Endothelial cell of umbilical vein (primary cell): ENCODE results near the gene TTYH3. TPM values are rescaled to one million over a fixed set of nuclear protein-coding genes. Genes with fewer than 3 reads are reported as not detected.

ENCODE experiments used
- BruUV-seq: library from RNA; stranded (reverse); fragments of 400-500 nt; replicated peaks from 2 replicates; lab custom pipeline; 2021; lab: Mats Ljungman, UMichigan
- CTCF ChIA-PET: fragments of 300-600, 350-600 bp; sonication (Branson Sonifier 250); formaldehyde crosslinking; loops from one replicate; lab custom pipeline; 2021; ENCODE audit warnings: antibody characterized with exemption, inconsistent platforms; lab: Charles Lee
- POLR2A ChIA-PET: fragments of 300-600, 350-600 bp; sonication (Branson Sonifier 250); formaldehyde crosslinking; loops from one replicate; lab custom pipeline; 2021; ENCODE audit warnings: antibody characterized with exemption, inconsistent platforms; lab: Charles Lee
- DNase-seq: peaks from one replicate; pipeline ENCODE4 v3.0.0-alpha.2; 2011; ENCODE audit warnings: low read depth, low spot score
- FAIRE-seq: peaks from 2 replicates; lab custom pipeline; 2011; peaks lifted over from hg19 to GRCh38; lab: Jason Lieb, UNC
- H2AFZ ChIP-seq: 2 replicates; pipeline ENCODE4 v1.6.0; 2012; ENCODE audit warnings: low read depth, low read length, control low read depth, inconsistent platforms
- H3K27ac ChIP-seq: 2 replicates; pipeline ENCODE4 v1.5.1; 2011; ENCODE audit warnings: low read depth, mild to moderate bottlenecking, control low read depth, low read length, moderate library complexity; ENCODE audit not compliant: insufficient read depth
- H3K27me3 ChIP-seq, 2 experiments: 2 replicates each; pipeline versions ENCODE4 v1.6.0 to v1.6.1; 2011; ENCODE audit warnings: low read length in 2 of 2, mixed read lengths in 1 of 2; ENCODE audit not compliant: control insufficient read depth in 2 of 2, insufficient read depth in 2 of 2
- H3K36me3 ChIP-seq, 2 experiments: 2 replicates in 1 of 2; 3 replicates in 1 of 2; pipeline ENCODE4 v1.5.1; 2011; ENCODE audit warnings: low read length in 2 of 2, mild to moderate bottlenecking in 1 of 2, moderate library complexity in 1 of 2; ENCODE audit not compliant: control insufficient read depth in 2 of 2, insufficient read depth in 2 of 2; ENCODE audit errors: extremely low read depth in 1 of 2
- H3K4me1 ChIP-seq: 3 replicates; pipeline ENCODE4 v1.5.1; 2011; ENCODE audit warnings: mild to moderate bottlenecking, low read length; ENCODE audit not compliant: control insufficient read depth, insufficient read depth; ENCODE audit errors: extremely low read depth
- H3K4me2 ChIP-seq: 2 replicates; pipeline ENCODE4 v1.6.1; 2011; ENCODE audit warnings: low read length, control low read depth, mixed read lengths; ENCODE audit not compliant: insufficient read depth
- H3K4me3 ChIP-seq, 3 experiments: fragments of 200-600 bp in 1 of 3; sonication (generic), shearing (Covaris generic) in 1 of 3; replicated peaks in 1 of 3; 2 replicates each; pipeline ENCODE4 v1.5.1; 2011 to 2016; ENCODE audit warnings: control low read depth in 3 of 3, low read length in 3 of 3, mild to moderate bottlenecking in 2 of 3, inconsistent platforms in 1 of 3, low read depth in 1 of 3, moderate library complexity in 1 of 3; ENCODE audit not compliant: insufficient read depth in 1 of 3
- H3K79me2 ChIP-seq: 2 replicates; pipeline ENCODE4 v1.6.0; 2012; ENCODE audit warnings: low read length, inconsistent platforms; ENCODE audit not compliant: control insufficient read depth, insufficient read depth
- H3K9ac ChIP-seq: replicated peaks from 2 replicates; pipeline ENCODE3; 2011; ENCODE audit warnings: low read length, control low read depth; ENCODE audit not compliant: insufficient read depth; ENCODE audit errors: extremely low read depth
- H3K9me1 ChIP-seq: replicated peaks from 3 replicates; pipeline ENCODE4 v1.6.0; 2011; ENCODE audit warnings: mild to moderate bottlenecking, low read length; ENCODE audit not compliant: control insufficient read depth, insufficient read depth; ENCODE audit errors: extremely low read depth
- H3K9me3 ChIP-seq: replicated peaks from 2 replicates; pipeline ENCODE4 v1.5.1; 2012; ENCODE audit warnings: low read length, inconsistent platforms; ENCODE audit not compliant: control insufficient read depth, insufficient read depth
- H4K20me1 ChIP-seq: replicated peaks from 2 replicates; pipeline ENCODE3; 2011; ENCODE audit warnings: mild to moderate bottlenecking, low read length; ENCODE audit not compliant: control insufficient read depth, insufficient read depth; ENCODE audit errors: extremely low read depth
- CTCF ChIP-seq, 2 donors: IDR thresholded peaks; 1 replicate in 1 of 2; 2 replicates in 1 of 2; pipeline ENCODE4 v1.5.1; 2011; ENCODE audit warnings: low read length in 2 of 2, mild to moderate bottlenecking in 2 of 2, moderate library complexity in 2 of 2, control low read depth in 1 of 2, inconsistent platforms in 1 of 2, low read depth in 1 of 2; ENCODE audit not compliant: insufficient read depth in 1 of 2; ENCODE audit errors: extremely low read depth in 1 of 2
- EZH2 ChIP-seq: IDR thresholded peaks from 2 replicates; pipeline ENCODE4 v1.6.1; 2012; ENCODE audit warnings: borderline replicate concordance, low read depth, mild to moderate bottlenecking, moderate library complexity, low read length, inconsistent platforms; ENCODE audit not compliant: severe bottlenecking
- FOS ChIP-seq: IDR thresholded peaks from 2 replicates; pipeline ENCODE4 v1.6.1; 2011; ENCODE audit warnings: mild to moderate bottlenecking, low read length, moderate library complexity, borderline replicate concordance; ENCODE audit not compliant: insufficient read depth
- GATA2 ChIP-seq: IDR thresholded peaks from 2 replicates; pipeline ENCODE4 v1.7.0; 2011; ENCODE audit warnings: low read depth, mild to moderate bottlenecking, moderate library complexity, mixed read lengths, low read length; ENCODE audit not compliant: insufficient read length, insufficient read depth
- JUN ChIP-seq: IDR thresholded peaks from 2 replicates; pipeline ENCODE4 v1.6.1; 2011; ENCODE audit warnings: borderline replicate concordance, low read depth; ENCODE audit not compliant: insufficient read length, insufficient read depth
- MAX ChIP-seq: IDR thresholded peaks from 2 replicates; pipeline ENCODE4 v1.6.1; 2011; ENCODE audit not compliant: insufficient read depth, insufficient read length
- MYC ChIP-seq: IDR thresholded peaks from one replicate; pipeline ENCODE4 v1.6.1; 2011; ENCODE audit warnings: mild to moderate bottlenecking, low read depth, low read length
- POLR2A ChIP-seq: IDR thresholded peaks from 2 replicates; pipeline ENCODE4 v1.6.1; 2012; ENCODE audit warnings: low read depth, mild to moderate bottlenecking, control low read depth, low read length
- POLR2AphosphoS5 ChIP-seq: IDR thresholded peaks from 2 replicates; pipeline ENCODE4 v1.6.1; 2012; ENCODE audit warnings: low read depth, mild to moderate bottlenecking, control low read depth, low read length, moderate library complexity; ENCODE audit not compliant: insufficient read depth
- dilution Hi-C: fragments of 300-500 bp; cut with MboI; formaldehyde crosslinking; loops from one replicate; pipeline ENCODE4 v1.15.0; 2019; ENCODE audit warnings: low sequenced_read_pairs; ENCODE audit not compliant: extremely low pct_ligation_motif_present
- intact Hi-C: fragments of 100-400 bp; cut with micrococcal nuclease; formaldehyde crosslinking; loops from one replicate; pipeline ENCODE4 v1.10.0; 2022
- polyA plus RNA-seq, 4 experiments: library from polyadenylated mRNA; depleted of rRNA in 3 of 4; stranded (reverse) in 3 of 4; unstranded in 1 of 4; fragments of >200 nt; gene quantifications; 2 replicates each; pipeline versions ENCODE4 v1.2.1 to v1.2.3, GENCODE V29; 2011 to 2012; ENCODE audit warnings: missing spikeins in 1 of 4
- total RNA-seq: library from RNA; stranded (reverse); gene quantifications from 2 replicates; pipeline ENCODE4 v1.2.3, GENCODE V29; 2021

TTYH3 gene
- total and polyA plus RNA-seq, 2 donors (not counting 3 experiments of a cell fraction or from before 2014, with no cell fraction given) = 143 to 280 TPM

GRCh38 chr7:2594599-2594998 is 37.2 kb upstream of the TTYH3 start:
- CTCF ChIA-PET = no interaction called here

More at GRCh38 chr7:2594599-2594998, 37.2 kb upstream of the TTYH3 start:
- Histone ChIP-seq H3K4me1 (no peaks in the 10 kb centered on the region), H3K27me3 (no peaks in the 10 kb centered on the region), H2AFZ (no peak overlapping the region), H3K9ac (no peak overlapping the region), H3K4me2 (no peak overlapping the region), H3K9me3 (no peaks in the 10 kb centered on the region), H3K27ac (no peak overlapping the region), H3K4me3 (no peak overlapping the region), H3K9me1 (no peaks in the 10 kb centered on the region), H4K20me1 (no peaks in the 10 kb centered on the region), H3K36me3 (peaks cover 0 to 26% of the 10 kb centered on the region in 2 experiments), H3K79me2 (no peaks in the 10 kb centered on the region)
- intact Hi-C loops = no loop called here
- TF ChIP-seq JUN (no peak), GATA2 (no peak), CTCF (IDR thresholded peaks at IDR 0.05; ENCODE audit: extremely low read depth in 1 of 2, insufficient read depth in 1 of 2, low read depth in 1 of 2, low read length in 2 of 2) (no peak), MAX (no peak), FOS (no peak), POLR2AphosphoS5 (no peak), EZH2 (no peak), MYC (no peak), POLR2A (no peak)
- DNase-seq (no peak), FAIRE-seq (no peak)
- dilution Hi-C loops = no loop called here
- BruUV-seq = no TSS peak
- POLR2A ChIA-PET = no interaction called here
